Stimulated activated naive B cell treated with anti-CD40 and anti-IgM and Interleukin-4, amounts not matched to agents 10 μg/mL and 1 μg/mL and 100 μg/mL, for 72 hours (primary cell): Measurements from ENCODE around the gene PAQR9.

Experiments used
- ATAC-seq, 2 donors: fragments of 150-1000 bp; cut with Tn5 transposase; replicated peaks; 2 replicates each; pipeline ENCODE4 v1.10.0; 2021; ENCODE audit warnings: moderate library complexity in 1 of 2
- DNase-seq: peaks from one replicate; pipeline ENCODE4 v3.0.0; 2021
- H3K27ac Mint-ChIP-seq: one replicate; pipeline ENCODE4 v1.8.0; 2022; ENCODE audit warnings: mild to moderate bottlenecking, mixed read lengths
- H3K27me3 Mint-ChIP-seq, 2 donors: one replicate each; pipeline ENCODE4 v1.8.0; 2022; ENCODE audit warnings: mixed read lengths in 2 of 2
- H3K36me3 Mint-ChIP-seq, 2 donors: one replicate each; pipeline ENCODE4 v1.8.0; 2022; ENCODE audit warnings: mixed read lengths in 2 of 2, mild to moderate bottlenecking in 1 of 2
- H3K4me1 Mint-ChIP-seq, 2 donors: one replicate each; pipeline ENCODE4 v1.8.0; 2022; ENCODE audit warnings: mixed read lengths in 2 of 2, mild to moderate bottlenecking in 1 of 2
- H3K4me3 Mint-ChIP-seq, 2 donors: one replicate each; pipeline ENCODE4 v1.8.0; 2022; ENCODE audit warnings: mild to moderate bottlenecking in 2 of 2, mixed read lengths in 2 of 2, moderate library complexity in 1 of 2
- H3K9me3 Mint-ChIP-seq, 2 donors: one replicate each; pipeline ENCODE4 v1.8.0; 2022; ENCODE audit warnings: mixed read lengths in 2 of 2, mild to moderate bottlenecking in 1 of 2

The PAQR9 gene

GRCh38 chr3:142972092-142972753, 8.7 kb upstream of the PAQR9 start:
- ATAC-seq (no peak), DNase-seq (no peak)
- Mint-ChIP-seq H3K27me3 (peaks cover 34 to 42% of the 10 kb centered on the region in 2 donors), H3K9me3 (no peaks in the 10 kb centered on the region), H3K36me3 (no peaks in the 10 kb centered on the region), H3K4me3 (no peak overlapping the region), H3K4me1 (no peaks in the 10 kb centered on the region), H3K27ac (no peak overlapping the region)

- no peak overlapping the region for H3K27ac Mint-ChIP-seq
- ATAC-seq = no peak
- peaks cover 41 to 42% of the 10 kb centered on the region in 2 donors for H3K27me3 Mint-ChIP-seq
Measured at GRCh38 chr3:142971431-142971830, 8.0 kb upstream of the PAQR9 start.

GRCh38 chr3:142968319-142969025, 5.0 kb upstream of the PAQR9 start:
- H3K4me1 Mint-ChIP-seq = peaks cover 4 to 9% of the 10 kb centered on the region in 2 donors
- no peaks in the 10 kb centered on the region for H3K9me3 Mint-ChIP-seq
- H3K4me3 Mint-ChIP-seq = no peak overlapping the region
- peaks cover 38 to 52% of the 10 kb centered on the region in 2 donors for H3K27me3 Mint-ChIP-seq
- no peaks in the 10 kb centered on the region for H3K36me3 Mint-ChIP-seq
- H3K27ac Mint-ChIP-seq = no peak overlapping the region
- no peak for DNase-seq
- ATAC-seq = no peak

More at GRCh38 chr3:142971431-142971830, 8.0 kb upstream of the PAQR9 start:
- Mint-ChIP-seq H3K4me3 (no peak overlapping the region), H3K9me3 (no peaks in the 10 kb centered on the region), H3K36me3 (no peaks in the 10 kb centered on the region), H3K4me1 (no peaks in the 10 kb centered on the region)
- no peak for DNase-seq

- H3K36me3 Mint-ChIP-seq = peaks cover 3 to 5% of the 10 kb centered on the region in 2 donors
- DNase-seq (no peak), ATAC-seq (no peak)
- no peak overlapping the region for H3K4me3 Mint-ChIP-seq
- no peaks in the 10 kb centered on the region for H3K9me3 Mint-ChIP-seq
- H3K4me1 Mint-ChIP-seq = peaks cover 11 to 16% of the 10 kb centered on the region in 2 donors
- H3K27me3 Mint-ChIP-seq = peaks cover 45 to 52% of the 10 kb centered on the region in 2 donors
- no peak overlapping the region for H3K27ac Mint-ChIP-seq
Measured at GRCh38 chr3:142966808-142967207, 3.3 kb upstream of the PAQR9 start.

GRCh38 chr3:142965581-142965980, 2.1 kb upstream of the PAQR9 start:
- Mint-ChIP-seq H3K27ac (no peak overlapping the region), H3K27me3 (peaks cover 48 to 52% of the 10 kb centered on the region in 2 donors), H3K9me3 (no peaks in the 10 kb centered on the region), H3K4me3 (no peak overlapping the region), H3K4me1 (peaks cover 11 to 16% of the 10 kb centered on the region in 2 donors), H3K36me3 (peaks cover 3 to 5% of the 10 kb centered on the region in 2 donors)
- DNase-seq = no peak
- ATAC-seq = no peak

GRCh38 chr3:142963234-142963515, 299 bp downstream of the PAQR9 start:
- Mint-ChIP-seq H3K4me1 (peaks cover 11 to 16% of the 10 kb centered on the region in 2 donors), H3K27ac (no peak overlapping the region), H3K9me3 (no peaks in the 10 kb centered on the region), H3K36me3 (peaks cover 3 to 5% of the 10 kb centered on the region in 2 donors), H3K27me3 (peaks cover 37 to 57% of the 10 kb centered on the region in 2 donors), H3K4me3 (peak overlapping the region; percentile 73 to 79)
- no peak for DNase-seq
- ATAC-seq = peak; percentile 36 to 41

GRCh38 chr3:142962520-142963233, 797 bp downstream of the PAQR9 start:
- ATAC-seq = peak; percentile 12 to 22
- peak overlapping the region; percentile 73 to 79 for H3K4me3 Mint-ChIP-seq

GRCh38 chr3:142962175-142962519, 1.3 kb downstream of the PAQR9 start:
- Mint-ChIP-seq H3K27me3 (peaks cover 39 to 61% of the 10 kb centered on the region in 2 donors), H3K36me3 (peaks cover 3 to 5% of the 10 kb centered on the region in 2 donors), H3K27ac (no peak overlapping the region), H3K9me3 (no peaks in the 10 kb centered on the region), H3K4me1 (peaks cover 11 to 16% of the 10 kb centered on the region in 2 donors), H3K4me3 (peak overlapping the region; percentile 73 to 79)
- no peak for ATAC-seq
- no peak for DNase-seq

More at GRCh38 chr3:142962520-142963233, 797 bp downstream of the PAQR9 start:
- Mint-ChIP-seq H3K27ac (no peak overlapping the region), H3K27me3 (peaks cover 36 to 57% of the 10 kb centered on the region in 2 donors), H3K36me3 (peaks cover 3 to 5% of the 10 kb centered on the region in 2 donors), H3K9me3 (no peaks in the 10 kb centered on the region), H3K4me1 (peaks cover 11 to 16% of the 10 kb centered on the region in 2 donors)
- DNase-seq = no peak

- ATAC-seq = no peak
- no peak for DNase-seq
- peaks cover 3 to 5% of the 10 kb centered on the region in 2 donors for H3K36me3 Mint-ChIP-seq
- no peaks in the 10 kb centered on the region for H3K9me3 Mint-ChIP-seq
- no peak overlapping the region for H3K4me3 Mint-ChIP-seq
- H3K4me1 Mint-ChIP-seq = peaks cover 11 to 16% of the 10 kb centered on the region in 2 donors
- H3K27me3 Mint-ChIP-seq = peaks cover 35 to 63% of the 10 kb centered on the region in 2 donors
- no peak overlapping the region for H3K27ac Mint-ChIP-seq
Measured at GRCh38 chr3:142961539-142961938, 1.9 kb downstream of the PAQR9 start.

GRCh38 chr3:142960322-142960850, 3.1 kb downstream of the PAQR9 start:
- Mint-ChIP-seq H3K4me3 (no peak overlapping the region), H3K4me1 (peaks cover 11 to 16% of the 10 kb centered on the region in 2 donors), H3K27me3 (peaks cover 32 to 60% of the 10 kb centered on the region in 2 donors), H3K9me3 (no peaks in the 10 kb centered on the region), H3K27ac (no peak overlapping the region), H3K36me3 (peaks cover 3 to 5% of the 10 kb centered on the region in 2 donors)
- ATAC-seq (no peak), DNase-seq (no peak)

GRCh38 chr3:142958707-142959106, 4.8 kb downstream of the PAQR9 start:
- no peaks in the 10 kb centered on the region for H3K9me3 Mint-ChIP-seq
- ATAC-seq = no peak
- H3K36me3 Mint-ChIP-seq = peaks cover 3 to 5% of the 10 kb centered on the region in 2 donors
- no peak overlapping the region for H3K4me3 Mint-ChIP-seq
- H3K4me1 Mint-ChIP-seq = peaks cover 6 to 9% of the 10 kb centered on the region in 2 donors
- H3K27me3 Mint-ChIP-seq = peaks cover 32 to 48% of the 10 kb centered on the region in 2 donors
- DNase-seq = no peak
- H3K27ac Mint-ChIP-seq = no peak overlapping the region

- DNase-seq (no peak), ATAC-seq (no peak)
- H3K9me3 Mint-ChIP-seq = no peaks in the 10 kb centered on the region
- H3K4me1 Mint-ChIP-seq = no peaks in the 10 kb centered on the region
- no peaks in the 10 kb centered on the region for H3K36me3 Mint-ChIP-seq
- no peak overlapping the region for H3K4me3 Mint-ChIP-seq
- peaks cover 31 to 42% of the 10 kb centered on the region in 2 donors for H3K27me3 Mint-ChIP-seq
- no peak overlapping the region for H3K27ac Mint-ChIP-seq
Measured at GRCh38 chr3:142953443-142953842, 10.0 kb downstream of the PAQR9 start.

- Mint-ChIP-seq H3K4me1 (peaks cover 0 to 1% of the 10 kb centered on the region in 2 donors), H3K27me3 (peaks cover 39 to 47% of the 10 kb centered on the region in 2 donors), H3K4me3 (no peak overlapping the region), H3K36me3 (no peaks in the 10 kb centered on the region), H3K27ac (no peak overlapping the region), H3K9me3 (no peaks in the 10 kb centered on the region)
- ATAC-seq = no peak
- no peak for DNase-seq
Measured at GRCh38 chr3:142952272-142953193, 10.9 kb downstream of the PAQR9 start.
